HCT116 (cell line): ENCODE results near the gene VWF. TPM values are rescaled to one million over a fixed set of nuclear protein-coding genes. Genes with fewer than 3 reads are reported as not detected.

Experiments used
- ATAC-seq: fragments of 200-7000 bp; cut with Tn5 transposase; 2 replicates; pipeline ENCODE4 v1.9.1; 2020; ENCODE audit warnings: mild to moderate bottlenecking, moderate library complexity
- BruUV-seq: library from RNA; stranded (reverse); fragments of 400-500 nt; replicated peaks from 2 replicates; lab custom pipeline; 2021; lab: Mats Ljungman, UMichigan
- CTCF ChIA-PET: fragments of 300-600 bp; sonication (Branson Sonifier 250); formaldehyde crosslinking; loops from one replicate; lab custom pipeline; 2021; ENCODE audit warnings: antibody characterized with exemption; lab: Charles Lee
- POLR2A ChIA-PET: fragments of 300-600, 350-600 bp; sonication (Branson Sonifier 250); formaldehyde crosslinking; loops from one replicate; lab custom pipeline; 2021; ENCODE audit warnings: antibody characterized with exemption; lab: Charles Lee
- RAD21 ChIA-PET, 2 experiments: fragments of 300-600 bp; sonication (Branson Sonifier 250); formaldehyde crosslinking; loops; one replicate each; lab custom pipeline; 2023; ENCODE audit warnings: low total read pairs in 2 of 2; ENCODE audit not compliant: uncharacterized antibody in 2 of 2, unreplicated experiment in 2 of 2, low non-redundant PET in 1 of 2; lab: Charles Lee
- DNase-seq: peaks from one replicate; pipeline ENCODE4 v3.0.0-alpha.2; 2010; ENCODE audit warnings: low read depth, low spot score
- H2AFZ ChIP-seq: fragments of 200-600 bp; shearing (Covaris generic), sonication (generic); 2 replicates; pipeline ENCODE4 v1.6.1; 2017; ENCODE audit warnings: low read depth, mixed run types, mixed read lengths, antibody characterized with exemption, low read length; ENCODE audit not compliant: poor library complexity, severe bottlenecking
- H3K27ac ChIP-seq: 2 replicates; pipeline ENCODE4 v1.5.1; 2012; ENCODE audit warnings: low read depth, low read length
- H3K27me3 ChIP-seq: fragments of 200-600 bp; sonication (generic); 2 replicates; pipeline ENCODE4 v1.6.1; 2016; ENCODE audit warnings: mixed run types, low read length, mixed read lengths; ENCODE audit not compliant: insufficient read depth
- H3K36me3 ChIP-seq, 2 experiments: fragments of 200-500 bp in 1 of 2; fragments of 200-600 bp in 1 of 2; sonication (Bioruptor generic) in 1 of 2; sonication (generic) in 1 of 2; 2 replicates each; pipeline versions ENCODE4 v1.5.1 to v1.6.1; 2014 to 2016; ENCODE audit warnings: low read length in 2 of 2, inconsistent platforms in 1 of 2, mixed read lengths in 1 of 2, mixed run types in 1 of 2; ENCODE audit not compliant: insufficient read depth in 2 of 2, control insufficient read depth in 1 of 2
- H3K4me1 ChIP-seq, 2 experiments: fragments of 200-600 bp in 1 of 2; sonication (generic) in 1 of 2; 2 replicates each; pipeline versions ENCODE4 v1.5.1 to v1.6.1; 2012 to 2017; ENCODE audit warnings: low read length in 2 of 2, inconsistent platforms in 1 of 2, mild to moderate bottlenecking in 1 of 2, mixed read lengths in 1 of 2, mixed run types in 1 of 2, moderate library complexity in 1 of 2; ENCODE audit not compliant: insufficient read depth in 2 of 2, control insufficient read depth in 1 of 2
- H3K4me2 ChIP-seq: fragments of 200-600 bp; sonication (generic); 2 replicates; pipeline ENCODE4 v1.6.1; 2017; ENCODE audit warnings: mixed run types, low read length, mixed read lengths
- H3K4me3 ChIP-seq, 2 experiments: fragments of 200-600 bp in 1 of 2; sonication (generic) in 1 of 2; replicated peaks in 1 of 2; 2 replicates each; pipeline ENCODE4 v1.5.1; 2011 to 2016; ENCODE audit warnings: low read length in 2 of 2, control low read depth in 1 of 2, low read depth in 1 of 2, mild to moderate bottlenecking in 1 of 2, mixed read lengths in 1 of 2, mixed run types in 1 of 2
- H3K79me2 ChIP-seq: fragments of 200-600 bp; sonication (generic); 2 replicates; pipeline ENCODE4 v1.6.1; 2017; ENCODE audit warnings: mild to moderate bottlenecking, mixed run types, low read length, moderate library complexity, mixed read lengths; ENCODE audit not compliant: insufficient read depth
- H3K9ac ChIP-seq: fragments of 200-600 bp; sonication (generic); 2 replicates; pipeline ENCODE4 v1.6.1; 2016; ENCODE audit warnings: low read length, mixed read lengths
- H3K9me2 ChIP-seq: fragments of 200-600 bp; sonication (generic), shearing (Covaris generic); 2 replicates; pipeline ENCODE4 v1.6.1; 2017; ENCODE audit warnings: mixed run types, mild to moderate bottlenecking, moderate library complexity; ENCODE audit not compliant: insufficient read depth
- H3K9me3 ChIP-seq, 2 experiments: fragments of 200-500 bp in 1 of 2; fragments of 200-600 bp in 1 of 2; sonication (Bioruptor generic) in 1 of 2; sonication (generic) in 1 of 2; 2 replicates each; pipeline ENCODE4 v1.6.1; 2014 to 2017; ENCODE audit warnings: low read length in 2 of 2, mixed read lengths in 2 of 2, inconsistent platforms in 1 of 2, low read depth in 1 of 2, mild to moderate bottlenecking in 1 of 2, mixed run types in 1 of 2, moderate library complexity in 1 of 2; ENCODE audit not compliant: control insufficient read depth in 1 of 2, insufficient read depth in 1 of 2
- H4K20me1 ChIP-seq: fragments of 200-600 bp; sonication (generic), shearing (Covaris generic); 2 replicates; pipeline ENCODE4 v1.6.1; 2017; ENCODE audit warnings: mixed run types, mild to moderate bottlenecking, moderate library complexity; ENCODE audit not compliant: insufficient read depth
- ATF3 ChIP-seq: IDR thresholded peaks from 2 replicates; pipeline ENCODE4 v1.6.1; 2012
- CEBPB ChIP-seq: IDR thresholded peaks from 2 replicates; pipeline ENCODE4 v1.6.1; 2012; ENCODE audit warnings: low read depth
- EGR1 ChIP-seq: IDR thresholded peaks from 2 replicates; pipeline ENCODE4 v1.6.1; 2012; ENCODE audit warnings: low read depth
- ELF1 ChIP-seq: IDR thresholded peaks from 2 replicates; pipeline ENCODE4 v1.6.1; 2012; ENCODE audit warnings: low read depth, borderline replicate concordance
- RAD21 ChIP-seq: IDR thresholded peaks from 2 replicates; pipeline ENCODE4 v1.6.1; 2012; ENCODE audit warnings: low read depth, mild to moderate bottlenecking
- SIN3A ChIP-seq: IDR thresholded peaks from 2 replicates; pipeline ENCODE4 v1.6.1; 2012; ENCODE audit warnings: low read depth
- YY1 ChIP-seq: IDR thresholded peaks from 2 replicates; pipeline ENCODE4 v1.6.1; 2011; ENCODE audit warnings: low read length, low read depth, moderate library complexity, mild to moderate bottlenecking; ENCODE audit not compliant: insufficient replicate concordance; ENCODE audit errors: extremely low read depth
- ZNF274 ChIP-seq: fragments of 200-500 bp; sonication (Bioruptor generic); IDR thresholded peaks from 2 replicates; pipeline ENCODE4 v1.6.1; 2014; ENCODE audit warnings: mild to moderate bottlenecking, low read depth, low read length, inconsistent platforms
- intact Hi-C: fragments of 100-400 bp; cut with micrococcal nuclease; formaldehyde crosslinking; loops from 2 replicates; pipeline ENCODE4 v1.10.0; 2022
- total RNA-seq: library from RNA; stranded (reverse); gene quantifications from one replicate; pipeline ENCODE4 v1.2.1, GENCODE V29; 2021; ENCODE audit not compliant: unreplicated experiment
- TF ChIP-seq, protein P1 (sequence below), 3 experiments: fragments of 200-600 bp in 1 of 3; sonication (generic) in 1 of 3; IDR thresholded peaks in 2 of 3; conservative IDR thresholded peaks in 1 of 3; 2 replicates each; pipeline ENCODE4 v1.5.1; 2012 to 2017; ENCODE audit warnings: low read depth in 2 of 3, low read length in 2 of 3, antibody characterized with exemption in 1 of 3, borderline replicate concordance in 1 of 3, control low read depth in 1 of 3, mild to moderate bottlenecking in 1 of 3, mixed read lengths in 1 of 3, mixed run types in 1 of 3, moderate library complexity in 1 of 3; ENCODE audit not compliant: insufficient read depth in 1 of 3

VWF gene
- total RNA-seq, 1 experiment from 2014 or later, result 0.57 TPM

DNA sequence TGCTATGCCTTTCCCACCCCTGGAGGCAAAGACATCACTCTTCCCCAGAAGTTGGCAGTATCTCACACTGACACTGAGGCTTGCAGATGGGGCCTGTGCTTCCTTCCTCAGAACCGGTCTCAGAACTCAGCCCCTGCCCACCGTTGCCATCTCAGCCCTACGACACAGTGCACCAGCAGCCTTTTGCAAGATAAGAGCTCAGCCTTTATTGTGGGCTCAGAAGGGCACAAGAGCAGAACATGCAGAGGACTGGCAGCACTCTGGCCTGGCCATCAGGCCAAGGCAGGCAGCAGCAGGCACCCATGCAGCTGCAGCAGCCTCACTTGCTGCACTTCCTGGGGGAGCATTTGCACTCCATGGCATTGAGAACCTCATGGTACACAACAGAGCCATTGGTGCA, 175.8 kb downstream of the VWF start:
- no peaks in the 10 kb centered on the region for H4K20me1 ChIP-seq
- H3K4me1 ChIP-seq, result no peaks in the 10 kb centered on the region
- CTCF ChIA-PET, result no interaction called here
- intact Hi-C loops, result no loop called here
- no peak overlapping the region for H3K4me2 ChIP-seq
- no peaks in the 10 kb centered on the region for H3K9me3 ChIP-seq
- no peaks in the 10 kb centered on the region for H3K9me2 ChIP-seq
- no peak overlapping the region for H2AFZ ChIP-seq
- no TSS peak for BruUV-seq
- no peak overlapping the region for H3K9ac ChIP-seq
- H3K79me2 ChIP-seq, result no peaks in the 10 kb centered on the region
- H3K4me3 ChIP-seq, result no peak overlapping the region
- POLR2A ChIA-PET, result no interaction called here
- TF ChIP-seq EGR1, result no peak
- no peak for TF ChIP-seq CEBPB
- no peak for TF ChIP-seq ELF1
- no peak for TF ChIP-seq RAD21
- TF ChIP-seq YY1, result no peak
- TF ChIP-seq ATF3, result no peak
- TF ChIP-seq SIN3A, result no peak
- TF ChIP-seq ZNF274, result no peak
- TF ChIP-seq, protein P1, sequence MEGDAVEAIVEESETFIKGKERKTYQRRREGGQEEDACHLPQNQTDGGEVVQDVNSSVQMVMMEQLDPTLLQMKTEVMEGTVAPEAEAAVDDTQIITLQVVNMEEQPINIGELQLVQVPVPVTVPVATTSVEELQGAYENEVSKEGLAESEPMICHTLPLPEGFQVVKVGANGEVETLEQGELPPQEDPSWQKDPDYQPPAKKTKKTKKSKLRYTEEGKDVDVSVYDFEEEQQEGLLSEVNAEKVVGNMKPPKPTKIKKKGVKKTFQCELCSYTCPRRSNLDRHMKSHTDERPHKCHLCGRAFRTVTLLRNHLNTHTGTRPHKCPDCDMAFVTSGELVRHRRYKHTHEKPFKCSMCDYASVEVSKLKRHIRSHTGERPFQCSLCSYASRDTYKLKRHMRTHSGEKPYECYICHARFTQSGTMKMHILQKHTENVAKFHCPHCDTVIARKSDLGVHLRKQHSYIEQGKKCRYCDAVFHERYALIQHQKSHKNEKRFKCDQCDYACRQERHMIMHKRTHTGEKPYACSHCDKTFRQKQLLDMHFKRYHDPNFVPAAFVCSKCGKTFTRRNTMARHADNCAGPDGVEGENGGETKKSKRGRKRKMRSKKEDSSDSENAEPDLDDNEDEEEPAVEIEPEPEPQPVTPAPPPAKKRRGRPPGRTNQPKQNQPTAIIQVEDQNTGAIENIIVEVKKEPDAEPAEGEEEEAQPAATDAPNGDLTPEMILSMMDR (IDR thresholded peaks at IDR 0.05 in 2 of 3, conservative IDR thresholded peaks at IDR 0.05 in 1 of 3; ENCODE audit: borderline replicate concordance in 1 of 3, insufficient read depth in 1 of 3, low read depth in 2 of 3, low read length in 2 of 3), result no peak
- TF ChIP-seq, all 23 proteins: peak for 0
- RAD21 ChIA-PET, result no interaction called here
- ATAC-seq, result no peak
- Histone ChIP-seq H3K27me3 (peaks cover 27% of the 10 kb centered on the region; the same call in 1 of the 2 replicates), H3K36me3 (no peaks in the 10 kb centered on the region), H3K27ac (no peak overlapping the region)
- no peak for DNase-seq
